Gastrocnemius medialis (tissue), 4 donors: ENCODE results near the gene CTBP1.

Source experiments
- POLR2A ChIP-seq, 2 donors: fragments of 450-650 bp; IDR thresholded peaks; one replicate each; pipeline ENCODE4 v1.6.1; 2017; ENCODE audit warnings: antibody characterized with exemption in 2 of 2, mild to moderate bottlenecking in 2 of 2, moderate library complexity in 2 of 2
- TF ChIP-seq, protein P1 (sequence below), 5 experiments: fragments of 450-650 bp in 3 of 5; fragments of 200-600 bp in 2 of 5; sonication (generic) in 2 of 5; IDR thresholded peaks in 4 of 5; conservative IDR thresholded peaks in 1 of 5; 1 replicate in 4 of 5; 2 replicates in 1 of 5; pipeline ENCODE4 v1.5.1; 2016 to 2019; ENCODE audit warnings: antibody characterized with exemption in 5 of 5, mild to moderate bottlenecking in 3 of 5, moderate library complexity in 3 of 5

DNA sequence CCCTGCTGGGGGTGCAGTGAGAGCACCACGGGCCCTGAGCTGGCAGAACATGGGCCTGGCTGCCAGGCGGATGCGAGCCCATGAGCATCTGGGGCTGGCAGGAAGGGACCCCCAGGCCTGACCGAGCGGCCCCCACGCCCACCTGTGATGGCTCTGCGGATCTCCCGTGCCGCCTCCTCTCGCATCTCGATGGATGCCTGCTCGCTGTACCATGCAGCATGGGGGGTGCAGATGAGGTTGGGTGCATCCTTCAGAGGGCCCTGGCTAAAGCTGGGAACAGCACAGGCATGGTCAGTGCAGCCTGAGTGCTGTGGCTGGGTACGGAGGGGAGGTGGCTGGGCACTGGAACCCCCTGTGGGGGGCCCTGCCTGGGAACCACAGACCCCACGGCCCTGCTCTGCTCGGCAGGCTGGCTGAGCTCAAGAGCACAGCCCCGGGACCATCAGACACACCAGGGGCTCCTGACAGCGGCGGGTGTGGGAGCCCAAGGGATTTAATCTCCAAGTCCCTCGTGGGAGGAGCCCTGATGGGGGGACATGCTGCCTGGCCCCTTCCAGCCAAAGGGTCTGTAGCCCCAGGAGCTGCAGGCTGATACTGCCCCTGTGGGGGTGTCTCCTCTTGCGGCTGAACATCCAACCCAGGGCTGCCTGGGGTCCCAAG is 35.5 kb downstream of the CTBP1 start:
- TF ChIP-seq, protein P1, sequence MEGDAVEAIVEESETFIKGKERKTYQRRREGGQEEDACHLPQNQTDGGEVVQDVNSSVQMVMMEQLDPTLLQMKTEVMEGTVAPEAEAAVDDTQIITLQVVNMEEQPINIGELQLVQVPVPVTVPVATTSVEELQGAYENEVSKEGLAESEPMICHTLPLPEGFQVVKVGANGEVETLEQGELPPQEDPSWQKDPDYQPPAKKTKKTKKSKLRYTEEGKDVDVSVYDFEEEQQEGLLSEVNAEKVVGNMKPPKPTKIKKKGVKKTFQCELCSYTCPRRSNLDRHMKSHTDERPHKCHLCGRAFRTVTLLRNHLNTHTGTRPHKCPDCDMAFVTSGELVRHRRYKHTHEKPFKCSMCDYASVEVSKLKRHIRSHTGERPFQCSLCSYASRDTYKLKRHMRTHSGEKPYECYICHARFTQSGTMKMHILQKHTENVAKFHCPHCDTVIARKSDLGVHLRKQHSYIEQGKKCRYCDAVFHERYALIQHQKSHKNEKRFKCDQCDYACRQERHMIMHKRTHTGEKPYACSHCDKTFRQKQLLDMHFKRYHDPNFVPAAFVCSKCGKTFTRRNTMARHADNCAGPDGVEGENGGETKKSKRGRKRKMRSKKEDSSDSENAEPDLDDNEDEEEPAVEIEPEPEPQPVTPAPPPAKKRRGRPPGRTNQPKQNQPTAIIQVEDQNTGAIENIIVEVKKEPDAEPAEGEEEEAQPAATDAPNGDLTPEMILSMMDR (IDR thresholded peaks at IDR 0.05 in 4 of 5, conservative IDR thresholded peaks at IDR 0.05 in 1 of 5) = no peak
- TF ChIP-seq POLR2A (IDR thresholded peaks at IDR 0.05) = no peak
